ENCODE data around the gene PCSK9. TPM values are rescaled to one million over a fixed set of nuclear protein-coding genes. Genes with fewer than 3 reads are reported as not detected.

Gene PCSK9
- total and polyA plus RNA-seq, 9 of the 15 experiments (the other 6 are each of a cell fraction or from before 2014, with no cell fraction given) = 3.2 to 58.6 (median 24.7) TPM

GRCh38 chr1:55071477-55071876 is 32.1 kb downstream of the PCSK9 start:
- no peaks in the 10 kb centered on the region for H3K9me1 ChIP-seq (ENCODE audit: control insufficient read depth, insufficient read depth, low read length)
- peak; percentile 34 to 56 (median 34) for DNase-seq (ENCODE audit: extremely low read depth in 1 of 4, low spot score in 3 of 4)
- no peak overlapping the region for H3K9ac ChIP-seq (ENCODE audit: insufficient read depth in 1 of 2, low read depth in 2 of 2, low read length in 2 of 2)
- no peaks in the 10 kb centered on the region for H3K27me3 ChIP-seq (ENCODE audit: control insufficient read depth in 2 of 2, insufficient read depth in 2 of 2, low read length in 2 of 2)
- no peak overlapping the region for H2AFZ ChIP-seq (ENCODE audit: low read depth, low read length)
- TF ChIP-seq SMC3 (conservative IDR thresholded peaks at IDR 0.05; ENCODE audit: insufficient read depth, low read depth, low read length) = 0 out of 2 replicates have a peak, but pooled peaks have one; percentile 21
- TF ChIP-seq, protein P1, sequence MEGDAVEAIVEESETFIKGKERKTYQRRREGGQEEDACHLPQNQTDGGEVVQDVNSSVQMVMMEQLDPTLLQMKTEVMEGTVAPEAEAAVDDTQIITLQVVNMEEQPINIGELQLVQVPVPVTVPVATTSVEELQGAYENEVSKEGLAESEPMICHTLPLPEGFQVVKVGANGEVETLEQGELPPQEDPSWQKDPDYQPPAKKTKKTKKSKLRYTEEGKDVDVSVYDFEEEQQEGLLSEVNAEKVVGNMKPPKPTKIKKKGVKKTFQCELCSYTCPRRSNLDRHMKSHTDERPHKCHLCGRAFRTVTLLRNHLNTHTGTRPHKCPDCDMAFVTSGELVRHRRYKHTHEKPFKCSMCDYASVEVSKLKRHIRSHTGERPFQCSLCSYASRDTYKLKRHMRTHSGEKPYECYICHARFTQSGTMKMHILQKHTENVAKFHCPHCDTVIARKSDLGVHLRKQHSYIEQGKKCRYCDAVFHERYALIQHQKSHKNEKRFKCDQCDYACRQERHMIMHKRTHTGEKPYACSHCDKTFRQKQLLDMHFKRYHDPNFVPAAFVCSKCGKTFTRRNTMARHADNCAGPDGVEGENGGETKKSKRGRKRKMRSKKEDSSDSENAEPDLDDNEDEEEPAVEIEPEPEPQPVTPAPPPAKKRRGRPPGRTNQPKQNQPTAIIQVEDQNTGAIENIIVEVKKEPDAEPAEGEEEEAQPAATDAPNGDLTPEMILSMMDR (IDR thresholded peaks at IDR 0.05 in 2 of 3, conservative IDR thresholded peaks at IDR 0.05 in 1 of 3; ENCODE audit: insufficient read depth in 2 of 3, low read depth in 1 of 3, low read length in 3 of 3) = peak; percentile 52 to 70 (median 67)
- peak in 1 of 2 experiments; percentile 54; a peak in 2 of 4 replicates for TF ChIP-seq RAD21 (CRISPR knock-in tag; conservative IDR thresholded peaks at IDR 0.05 in 1 of 2, IDR thresholded peaks at IDR 0.05 in 1 of 2)
- TF ChIP-seq TEAD1 (CRISPR knock-in tag; IDR thresholded peaks at IDR 0.05) = peak in 1 of 2 experiments; percentile 60; a peak in 1 of 4 replicates
- TF ChIP-seq, protein P2, sequence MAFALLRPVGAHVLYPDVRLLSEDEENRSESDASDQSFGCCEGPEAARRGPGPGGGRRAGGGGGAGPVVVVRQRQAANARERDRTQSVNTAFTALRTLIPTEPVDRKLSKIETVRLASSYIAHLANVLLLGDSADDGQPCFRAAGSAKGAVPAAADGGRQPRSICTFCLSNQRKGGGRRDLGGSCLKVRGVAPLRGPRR (CRISPR knock-in tag; IDR thresholded peaks at IDR 0.05) = no peak
- TF ChIP-seq NR2C2 (CRISPR knock-in tag; IDR thresholded peaks at IDR 0.05) = 0 out of 2 replicates have a peak, but pooled peaks have one; percentile 20
- TF ChIP-seq NR2C2 (tag; IDR thresholded peaks at IDR 0.05) = no peak
- TF ChIP-seq SIN3B (IDR thresholded peaks at IDR 0.05; ENCODE audit: low read depth) = no peak
- TF ChIP-seq TEAD4 (IDR thresholded peaks at IDR 0.05; ENCODE audit: low read length) = peak; percentile 48; the same call in 1 of the 2 replicates
- TF ChIP-seq TEAD4 (CRISPR knock-in tag; IDR thresholded peaks at IDR 0.05; ENCODE audit: borderline replicate concordance) = no peak
- peak; percentile 84 for FAIRE-seq
- intact Hi-C loops (cut with micrococcal nuclease) (loop anchor here (1.0 kb wide), 1 partner anchor 206 kb away; no protein-coding TSS in a partner anchor), in situ Hi-C loops (cut with MboI) (no loop called here)
- CTCF ChIA-PET (ENCODE audit: low intra/inter-chr PET ratio) = interaction anchor here (0.8 kb wide), 1 partner anchor 267 kb away, joined by 3 read pairs; no protein-coding TSS in a partner anchor
- H3K9me3 ChIP-seq (replicated peaks; ENCODE audit: control insufficient read depth, insufficient read depth, low read depth, low read length) = no peaks in the 10 kb centered on the region
- no peaks in the 10 kb centered on the region for H3K79me2 ChIP-seq (ENCODE audit: control insufficient read depth, insufficient read depth, low read length)
- POLR2A ChIA-PET = interaction anchor here (0.6 to 1.3 kb wide), 6 partner anchors 9 to 266 kb away, joined by 3 read pairs; no protein-coding TSS in a partner anchor
- H4K20me1 ChIP-seq (replicated peaks; ENCODE audit: control insufficient read depth, insufficient read depth, low read length) = no peaks in the 10 kb centered on the region; the same call in 1 of the 2 replicates
- no peak overlapping the region for H3K27ac ChIP-seq (ENCODE audit: extremely low read depth, low read depth, low read length)
- peaks cover 96% of the 10 kb centered on the region for H3K36me3 ChIP-seq (ENCODE audit: control insufficient read depth, insufficient read depth, low read length)
- no peak overlapping the region for H3K4me2 ChIP-seq (ENCODE audit: insufficient read depth, low read length)
- ATAC-seq = peak; percentile 91
- no TSS peak for BruUV-seq (replicated peaks)
- H3K4me3 ChIP-seq = no peak overlapping the region
- WGBS (ENCODE audit: insufficient coverage, low coverage, missing lambda C conversion rate) = 49% methylated on average over 8 of the region's 8 CpGs
- no peaks in the 10 kb centered on the region for H3K4me1 ChIP-seq (replicated peaks in 1 of 2; ENCODE audit: control insufficient read depth in 2 of 2, insufficient read depth in 2 of 2, low read length in 2 of 2)
